ENCODE data around the gene SEC24C.
"Not testable (repeated sequence)": the region's sequence is repeated elsewhere in the genome, so short reads cannot be mapped to it uniquely, and the experiment has no call there.

The SEC24C gene

GRCh38 chr10:73774637-73775036 lies 30.5 kb downstream of the SEC24C start:
- no peak for DNase-seq

- no peak for DNase-seq
These were observed 34.8 kb downstream of the SEC24C start for GRCh38 chr10:73779018-73779417.

DNA sequence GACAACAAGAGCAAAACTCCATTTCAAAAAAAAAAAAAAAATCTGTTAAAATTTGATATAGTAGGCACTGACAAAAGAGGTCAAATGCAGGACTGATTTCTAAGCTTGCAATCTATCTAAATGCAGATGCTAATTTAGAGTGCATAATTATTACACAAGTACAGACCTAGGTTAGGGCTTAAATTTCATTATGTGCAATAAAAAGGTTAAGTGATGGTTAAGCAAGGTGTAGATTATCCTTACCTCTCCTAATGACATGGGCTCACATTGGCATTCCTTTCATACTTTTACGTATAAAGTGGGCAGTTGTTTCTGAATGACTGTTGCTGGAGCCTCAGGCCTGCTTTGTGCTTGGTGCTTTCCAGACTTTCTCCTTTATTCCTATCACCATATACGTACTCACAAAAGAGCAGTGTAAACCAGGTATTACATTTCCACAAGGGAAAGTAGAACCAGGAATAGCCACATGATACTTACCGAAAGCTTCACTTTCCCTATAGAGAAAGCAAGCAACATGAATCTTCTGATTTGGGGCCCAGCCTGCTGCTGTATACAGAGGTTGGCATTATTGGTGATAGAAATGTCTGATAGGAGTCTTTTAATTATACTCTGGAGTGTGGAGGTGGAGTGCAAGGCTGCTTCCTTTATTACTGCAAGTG lies 35.5 kb downstream of the SEC24C start:
- DNase-seq, result no peak

DNA sequence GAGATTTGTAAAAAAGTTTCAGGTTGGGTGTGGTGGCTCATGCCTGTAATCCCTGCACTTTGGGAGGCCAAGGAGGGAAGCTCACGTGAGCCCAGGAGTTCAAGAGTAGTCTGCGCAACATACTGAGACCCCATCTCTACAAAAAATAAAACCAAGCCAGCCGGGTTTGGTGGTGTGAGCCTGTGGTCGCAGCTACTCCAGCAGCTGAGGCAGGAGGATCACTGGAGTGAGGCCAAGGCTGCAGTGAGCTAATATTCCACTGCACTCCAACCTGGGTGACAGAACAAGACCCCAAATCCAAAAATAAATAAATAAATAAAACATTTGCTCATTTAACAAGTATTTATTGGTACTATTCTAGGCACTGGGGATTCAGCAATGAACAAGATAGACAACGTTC lies 36.1 kb downstream of the SEC24C start:
- no peak for DNase-seq

- DNase-seq, result no peak
These were observed 36.8 kb downstream of the SEC24C start for GRCh38 chr10:73780966-73781365.

DNA sequence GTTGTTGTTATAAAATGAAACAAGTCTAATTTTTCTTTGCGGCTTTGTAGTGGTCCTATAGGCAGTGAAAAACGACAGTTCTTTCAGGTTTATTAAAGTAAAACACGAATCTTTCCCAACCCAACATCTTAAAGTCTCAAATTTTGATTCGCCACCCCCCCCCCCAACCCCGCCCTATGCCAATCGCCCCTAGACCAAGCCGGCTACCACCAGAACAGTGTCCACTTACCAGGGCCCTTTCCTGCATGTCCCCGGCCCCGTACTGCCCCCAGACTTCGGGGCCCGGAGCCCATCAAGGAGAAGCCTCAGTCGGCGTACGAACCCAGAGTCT lies 37.3 kb downstream of the SEC24C start:
- no peak for DNase-seq

- DNase-seq, result peak; percentile 18
These were observed 37.9 kb downstream of the SEC24C start, which contains the start of gene CHCHD1 for GRCh38 chr10:73781879-73782748. Gene CHCHD1 (plus strand): TSS chr10:73782048. CDS start chr10:73782076, 28 bp downstream.

DNA sequence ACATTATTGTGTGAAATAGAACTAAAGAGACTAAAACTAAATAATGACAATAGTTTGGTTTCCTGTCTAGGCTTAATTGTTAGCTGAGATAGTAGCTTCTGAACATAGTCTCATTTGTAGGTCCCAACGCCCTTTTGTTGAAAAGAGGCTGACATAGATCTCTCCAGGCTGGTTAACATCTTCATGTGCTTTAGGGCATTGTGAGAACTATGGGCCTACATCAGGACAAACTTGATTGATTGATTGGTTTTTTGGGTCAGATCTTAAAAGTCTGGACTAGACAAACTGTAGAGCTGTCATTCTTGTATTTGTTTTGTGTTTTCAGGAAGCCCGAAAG lies 38.5 kb downstream of the SEC24C start:
- DNase-seq, result no peak

GRCh38 chr10:73785211-73785720 lies 41.1 kb downstream of the SEC24C start, which contains the start of gene ZSWIM8:
Gene ZSWIM8 (plus strand): TSS chr10:73785606. CDS start chr10:73785879, 273 bp downstream.
- DNase-seq, result peak; percentile 70

DNA sequence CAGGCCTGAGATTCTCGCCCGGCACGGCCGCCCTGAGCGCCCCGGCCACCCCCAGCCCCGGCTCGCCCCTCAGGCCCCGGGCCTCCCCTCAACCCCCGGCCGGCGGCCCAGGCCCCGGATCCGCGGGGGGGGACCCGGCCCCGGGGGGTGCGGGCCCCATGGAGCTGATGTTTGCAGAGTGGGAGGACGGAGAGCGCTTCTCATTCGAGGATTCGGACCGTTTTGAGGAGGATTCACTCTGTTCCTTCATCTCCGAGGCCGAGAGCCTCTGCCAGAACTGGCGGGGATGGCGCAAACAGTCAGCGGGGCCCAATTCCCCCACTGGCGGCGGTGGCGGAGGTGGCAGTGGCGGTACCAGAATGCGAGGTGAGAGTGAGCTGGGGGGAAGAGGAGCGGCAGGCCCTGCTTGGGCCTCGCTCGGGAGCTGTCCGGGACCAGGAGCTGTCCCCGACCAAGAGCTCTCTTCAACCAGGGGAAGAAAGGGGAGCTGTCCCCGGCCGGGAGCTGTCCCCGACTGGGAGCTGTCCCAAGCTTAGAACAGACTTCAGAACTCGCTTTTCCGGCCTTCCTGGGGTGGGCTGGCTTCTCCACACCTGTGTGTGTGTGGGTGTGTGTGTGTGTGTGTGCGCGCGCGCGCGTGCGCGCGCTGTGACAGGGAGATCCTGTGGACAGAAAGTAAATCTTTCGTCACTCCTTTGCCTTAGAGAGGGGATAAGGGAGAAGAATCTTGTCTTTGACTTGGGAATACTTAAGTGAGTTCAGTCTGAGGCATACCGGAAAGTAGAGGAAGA lies 41.7 kb downstream of the SEC24C start:
- DNase-seq, result no peak

- no peak for DNase-seq
These were observed 42.3 kb downstream of the SEC24C start for GRCh38 chr10:73786512-73786885.

DNA sequence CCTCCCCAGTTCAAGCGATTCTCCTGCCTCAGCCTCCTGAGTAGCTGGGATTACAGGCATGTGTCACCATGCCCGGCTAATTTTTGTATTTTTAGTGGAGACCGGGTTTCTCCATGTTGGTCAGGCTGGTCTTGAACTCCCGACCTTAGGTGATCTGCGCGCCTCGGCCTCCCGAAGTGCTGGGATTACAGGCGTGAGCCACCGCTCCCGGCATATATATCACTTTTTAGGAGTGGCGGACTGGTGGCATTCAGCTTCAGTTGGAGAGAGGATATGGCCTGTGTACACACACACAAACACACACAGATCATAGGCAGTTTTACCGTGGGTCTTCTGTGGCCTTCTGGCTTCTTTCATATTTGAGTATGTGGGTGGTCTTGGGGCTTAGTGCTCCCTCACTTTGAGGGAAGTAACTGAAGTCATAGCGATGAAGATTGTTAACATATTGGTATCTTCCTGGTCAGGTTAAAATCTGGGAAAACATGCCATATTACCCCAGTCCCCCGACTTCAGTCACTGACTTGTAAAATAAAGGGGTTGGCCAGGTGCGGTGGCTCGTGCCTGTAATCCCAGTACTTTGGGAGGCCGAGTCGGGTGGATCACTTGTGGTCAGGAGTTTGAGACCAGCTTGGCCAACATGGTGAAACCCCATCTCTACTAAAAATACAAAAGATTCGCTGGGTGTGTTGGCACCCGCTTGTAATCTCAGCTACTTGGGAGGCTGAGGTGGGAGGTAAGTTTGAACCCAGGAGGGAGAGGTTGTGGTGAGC lies 43.0 kb downstream of the SEC24C start:
- not testable (repeated sequence) for DNase-seq

GRCh38 chr10:73788864-73789658 lies 44.9 kb downstream of the SEC24C start:
- DNase-seq, result no peak

GRCh38 chr10:73789659-73790055 lies 45.5 kb downstream of the SEC24C start:
- DNase-seq, result no peak

- no peak for DNase-seq
These were observed 46.9 kb downstream of the SEC24C start for GRCh38 chr10:73790886-73791625.

DNA sequence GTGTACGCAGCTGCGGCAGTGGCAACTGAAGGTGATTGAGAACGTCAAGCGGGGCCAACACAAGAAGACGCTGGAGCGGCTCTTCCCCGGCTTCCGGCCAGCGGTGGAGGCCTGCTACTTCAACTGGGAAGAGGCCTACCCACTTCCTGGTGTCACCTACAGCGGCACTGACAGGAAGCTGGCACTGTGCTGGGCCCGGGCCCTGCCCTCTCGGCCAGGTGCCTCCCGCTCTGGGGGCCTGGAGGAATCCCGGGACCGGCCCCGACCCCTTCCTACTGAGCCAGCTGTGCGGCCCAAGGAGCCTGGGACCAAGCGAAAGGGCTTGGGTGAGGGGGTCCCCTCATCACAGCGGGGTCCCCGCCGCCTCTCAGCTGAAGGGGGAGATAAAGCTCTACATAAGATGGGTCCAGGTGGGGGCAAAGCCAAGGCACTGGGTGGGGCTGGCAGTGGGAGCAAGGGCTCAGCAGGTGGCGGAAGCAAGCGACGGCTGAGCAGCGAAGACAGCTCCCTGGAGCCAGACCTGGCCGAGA lies 47.8 kb downstream of the SEC24C start:
- no peak for DNase-seq

GRCh38 chr10:73793456-73793855 lies 49.3 kb downstream of the SEC24C start:
- DNase-seq, result no peak

GRCh38 chr10:73795491-73795890 lies 51.3 kb downstream of the SEC24C start:
- not testable (repeated sequence) for DNase-seq

- DNase-seq, result not testable (repeated sequence)
These were observed 51.9 kb downstream of the SEC24C start for GRCh38 chr10:73796035-73796434.

- DNase-seq, result no peak
These were observed 52.6 kb downstream of the SEC24C start for GRCh38 chr10:73796766-73797165.
